ENCODE data around the gene PIGB.
"Not testable (repeated sequence)": the region's sequence is repeated elsewhere in the genome, so short reads cannot be mapped to it uniquely, and the experiment has no call there.

Gene PIGB

DNA sequence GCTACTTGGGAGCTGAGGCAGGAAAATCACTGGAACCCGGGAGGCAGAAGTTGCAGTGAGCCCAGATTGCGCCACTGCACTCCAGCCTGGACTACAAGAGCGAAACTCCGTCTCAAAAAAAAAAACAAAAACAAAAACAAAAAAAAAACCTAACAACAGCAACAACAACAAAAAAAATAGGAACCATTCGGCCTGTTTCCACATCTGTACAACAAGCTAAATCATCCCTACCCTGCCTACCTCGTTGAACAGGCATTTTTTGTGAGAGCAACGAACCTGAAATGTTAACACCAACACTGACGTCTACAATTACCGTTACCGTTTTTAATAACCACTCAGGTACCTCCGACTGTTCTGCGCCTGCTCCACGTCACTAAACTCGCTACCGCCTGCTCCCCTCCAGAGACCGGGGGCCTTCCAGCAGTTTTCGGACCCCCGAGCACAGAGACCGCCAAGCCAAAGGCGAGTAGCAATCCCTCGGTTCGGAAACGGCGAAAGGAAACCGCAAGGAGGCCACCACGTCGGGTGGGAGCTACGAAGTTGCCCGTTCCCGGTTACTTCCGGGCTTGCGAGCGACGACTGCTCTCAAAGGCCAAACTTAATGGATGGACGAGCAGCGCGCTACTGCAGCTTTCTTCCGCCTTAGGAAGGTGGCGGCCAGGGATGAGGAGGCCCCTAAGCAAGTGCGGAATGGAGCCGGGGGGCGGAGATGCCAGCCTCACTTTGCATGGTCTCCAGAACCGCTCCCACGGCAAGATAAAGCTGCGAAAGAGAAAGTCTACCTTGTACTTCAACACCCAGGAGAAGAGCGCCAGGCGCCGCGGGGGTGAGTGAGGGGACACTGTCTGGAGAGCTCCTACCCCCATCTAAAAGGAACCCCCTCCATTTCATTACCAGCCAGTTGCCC lies at the start of gene PIGB, which contains the start of gene PIGBOS1:
PIGB (plus strand) TSS at position 635 of the 907 bp plus-strand sequence; CDS start at position 664, 29 bp downstream.
PIGBOS1 (minus strand) TSS at position 536 of the 907 bp plus-strand sequence. CDS start 1,331 bp downstream, outside the sequence.
- peak; percentile 30 for DNase-seq (ENCODE audit: low read depth, low spot score)
- TF ChIP-seq EZH2 (IDR thresholded peaks at IDR 0.05) (no peak), POLR2AphosphoS5 (IDR thresholded peaks at IDR 0.05; ENCODE audit: borderline replicate concordance, low read depth, low read length) (peak; percentile 85), FOXP2 (optimal IDR thresholded peaks at IDR 0.05; ENCODE audit: control extremely low read depth, extremely low read length, insufficient read depth) (peak; percentile 9)
- Histone ChIP-seq H3K4me3 (peak within 1 kb of the TSS; percentile 98), H3K27ac (peak within 1 kb of the TSS; percentile 86), H3K36me3 (ENCODE audit: insufficient read depth, low read length) (no peaks in the 10 kb centered on the region), H3K9ac (ENCODE audit: insufficient read length) (peak within 1 kb of the TSS; percentile 97), H3K9me3 (ENCODE audit: low read depth, low read length) (no peaks in the 10 kb centered on the region)

DNA sequence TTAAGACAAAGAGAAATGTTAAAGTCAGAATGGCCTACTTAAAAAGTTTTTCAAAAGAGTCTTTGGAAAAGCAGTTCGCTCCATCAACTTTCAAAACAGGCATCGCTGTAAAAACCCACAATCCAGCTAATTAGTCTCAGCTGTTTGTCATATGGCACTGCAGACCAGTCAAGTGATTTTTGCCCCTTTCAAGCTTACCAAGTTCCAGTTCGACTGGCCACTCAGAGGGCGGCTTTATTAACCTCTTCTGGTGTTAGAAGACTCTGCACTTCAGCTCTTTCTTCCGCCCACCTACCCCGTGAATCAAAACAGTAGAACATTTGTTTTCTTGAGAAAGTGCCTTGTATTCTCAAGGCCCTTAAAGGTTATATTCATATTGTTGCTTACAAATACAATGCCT lies 48.7 kb upstream of the PIGB start:
- Histone ChIP-seq H3K9me3 (ENCODE audit: low read depth, low read length) (no peaks in the 10 kb centered on the region), H3K4me3 (no peak overlapping the region), H3K36me3 (ENCODE audit: insufficient read depth, low read length) (no peaks in the 10 kb centered on the region), H3K9ac (ENCODE audit: insufficient read length) (no peak overlapping the region), H3K27ac (no peak overlapping the region)
- no peak for DNase-seq (ENCODE audit: low read depth, low spot score)
- TF ChIP-seq EZH2 (IDR thresholded peaks at IDR 0.05), result no peak

DNA sequence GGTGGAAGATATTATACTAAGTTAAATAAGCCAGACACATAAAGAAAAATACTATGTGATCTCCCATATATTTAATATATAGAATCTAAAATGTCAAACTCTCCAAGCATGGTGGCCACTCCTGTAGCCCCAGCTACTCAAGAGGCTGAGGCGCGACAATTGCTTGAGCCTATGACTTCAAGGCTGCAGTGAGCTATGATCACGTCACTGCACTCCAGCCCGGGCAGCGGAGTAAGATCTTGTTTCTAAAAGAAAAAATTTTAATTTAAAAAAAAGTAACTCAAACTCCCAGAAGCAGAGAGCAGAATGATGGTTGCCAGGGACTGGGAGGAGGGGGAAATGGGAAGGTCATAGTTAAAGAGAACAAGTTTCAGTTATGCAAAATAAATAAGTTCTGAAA lies 42.7 kb upstream of the PIGB start:
- Histone ChIP-seq H3K9ac (ENCODE audit: insufficient read length) (no peak overlapping the region), H3K27ac (no peak overlapping the region), H3K4me3 (no peak overlapping the region)

GRCh38 chr15:55277116-55277564 lies 41.9 kb upstream of the PIGB start:
- H3K9ac ChIP-seq (ENCODE audit: insufficient read length), result no peak overlapping the region
- DNase-seq (ENCODE audit: low read depth, low spot score), result no peak

More for the DNA sequence above, 42.7 kb upstream of the PIGB start:
- Histone ChIP-seq H3K9me3 (ENCODE audit: low read depth, low read length) (no peaks in the 10 kb centered on the region), H3K36me3 (ENCODE audit: insufficient read depth, low read length) (no peaks in the 10 kb centered on the region)
- TF ChIP-seq FOXP2 (optimal IDR thresholded peaks at IDR 0.05; ENCODE audit: control extremely low read depth, extremely low read length, insufficient read depth) (no peak), EZH2 (IDR thresholded peaks at IDR 0.05) (no peak), POLR2AphosphoS5 (IDR thresholded peaks at IDR 0.05; ENCODE audit: borderline replicate concordance, low read depth, low read length) (no peak)
- no peak for DNase-seq (ENCODE audit: low read depth, low spot score)

GRCh38 chr15:55277715-55278114 lies 41.3 kb upstream of the PIGB start:
- TF ChIP-seq EZH2 (IDR thresholded peaks at IDR 0.05), result no peak
- no peak for TF ChIP-seq FOXP2 (optimal IDR thresholded peaks at IDR 0.05; ENCODE audit: control extremely low read depth, extremely low read length, insufficient read depth)
- no peak for TF ChIP-seq POLR2AphosphoS5 (IDR thresholded peaks at IDR 0.05; ENCODE audit: borderline replicate concordance, low read depth, low read length)
- H3K36me3 ChIP-seq (ENCODE audit: insufficient read depth, low read length), result no peaks in the 10 kb centered on the region
- H3K9me3 ChIP-seq (ENCODE audit: low read depth, low read length), result no peaks in the 10 kb centered on the region
- H3K9ac ChIP-seq (ENCODE audit: insufficient read length), result no peak overlapping the region
- no peak for DNase-seq (ENCODE audit: low read depth, low spot score)
- no peak overlapping the region for H3K4me3 ChIP-seq
- H3K27ac ChIP-seq, result no peak overlapping the region

More at GRCh38 chr15:55277116-55277564, 41.9 kb upstream of the PIGB start:
- Histone ChIP-seq H3K27ac (no peak overlapping the region), H3K4me3 (no peak overlapping the region), H3K9me3 (ENCODE audit: low read depth, low read length) (no peaks in the 10 kb centered on the region), H3K36me3 (ENCODE audit: insufficient read depth, low read length) (no peaks in the 10 kb centered on the region)
- TF ChIP-seq POLR2AphosphoS5 (IDR thresholded peaks at IDR 0.05; ENCODE audit: borderline replicate concordance, low read depth, low read length), result no peak

DNA sequence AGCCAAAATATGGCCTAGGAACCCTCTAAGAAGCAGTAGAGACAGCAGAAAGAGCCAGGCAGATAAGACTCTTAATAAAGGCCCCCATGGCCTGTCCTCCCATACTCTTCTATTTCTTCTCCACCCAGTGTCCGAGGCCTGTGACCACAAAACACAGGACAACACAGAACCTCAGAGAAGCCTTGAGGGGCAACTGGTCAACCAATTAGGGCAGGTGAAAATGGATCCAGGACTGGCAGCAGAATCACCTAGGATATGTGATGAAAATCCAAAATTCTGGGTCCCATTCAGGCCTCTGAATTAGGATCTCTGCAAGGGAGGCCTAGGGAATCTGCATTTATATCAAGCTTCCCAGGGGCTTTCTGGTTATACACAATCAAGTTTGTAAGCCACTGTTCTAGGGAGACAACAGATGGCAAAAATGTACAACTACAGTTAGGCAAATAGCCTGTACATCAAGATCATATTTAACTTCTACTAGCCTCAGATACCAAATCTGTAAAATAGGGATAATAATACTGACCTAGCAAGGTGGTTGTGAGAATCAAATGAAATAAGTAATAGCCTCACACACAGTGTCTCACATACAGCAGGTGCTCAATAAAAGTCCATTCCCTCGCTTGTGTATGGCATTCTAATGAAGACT lies 39.8 kb upstream of the PIGB start:
- H3K9ac ChIP-seq (ENCODE audit: insufficient read length), result no peak overlapping the region
- no peaks in the 10 kb centered on the region for H3K9me3 ChIP-seq (ENCODE audit: low read depth, low read length)
- H3K27ac ChIP-seq, result no peak overlapping the region
- DNase-seq (ENCODE audit: low read depth, low spot score), result no peak
- H3K4me3 ChIP-seq, result no peak overlapping the region
- TF ChIP-seq FOXP2 (optimal IDR thresholded peaks at IDR 0.05; ENCODE audit: control extremely low read depth, extremely low read length, insufficient read depth) (no peak), EZH2 (IDR thresholded peaks at IDR 0.05) (no peak), POLR2AphosphoS5 (IDR thresholded peaks at IDR 0.05; ENCODE audit: borderline replicate concordance, low read depth, low read length) (no peak)
- no peaks in the 10 kb centered on the region for H3K36me3 ChIP-seq (ENCODE audit: insufficient read depth, low read length)

DNA sequence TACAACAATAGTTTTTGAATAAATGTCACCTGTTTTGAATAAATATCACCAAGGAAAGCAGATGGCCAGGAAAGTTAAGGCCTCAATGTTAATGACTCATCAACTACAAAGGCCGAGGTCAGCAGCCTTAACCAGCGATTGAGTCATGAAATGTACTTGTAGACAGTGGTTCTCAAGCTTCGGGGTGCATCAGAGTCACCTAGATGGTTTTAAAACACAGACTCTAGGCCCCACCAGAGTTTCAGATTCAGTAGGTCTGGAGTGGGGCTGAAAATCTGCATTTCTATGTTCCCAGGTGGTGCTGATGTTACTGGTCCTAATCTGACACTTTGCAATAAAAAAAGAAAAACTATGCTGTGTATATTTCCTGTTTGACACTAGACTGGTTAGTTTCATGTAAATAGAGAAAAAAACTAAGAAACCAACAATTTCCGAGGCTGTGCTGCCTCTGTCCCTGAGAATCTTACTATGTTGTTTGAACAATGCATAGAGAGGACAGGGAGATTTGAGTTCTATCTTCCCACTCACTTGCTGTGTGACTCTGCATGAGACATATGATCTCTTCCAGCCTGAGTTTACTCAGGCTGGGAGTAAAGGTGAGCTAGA lies 39.2 kb upstream of the PIGB start:
- H3K4me3 ChIP-seq, result no peak overlapping the region
- H3K27ac ChIP-seq, result no peak overlapping the region
- H3K36me3 ChIP-seq (ENCODE audit: insufficient read depth, low read length), result no peaks in the 10 kb centered on the region
- H3K9ac ChIP-seq (ENCODE audit: insufficient read length), result no peak overlapping the region
- TF ChIP-seq POLR2AphosphoS5 (IDR thresholded peaks at IDR 0.05; ENCODE audit: borderline replicate concordance, low read depth, low read length), result no peak
- no peak for TF ChIP-seq FOXP2 (optimal IDR thresholded peaks at IDR 0.05; ENCODE audit: control extremely low read depth, extremely low read length, insufficient read depth)
- TF ChIP-seq EZH2 (IDR thresholded peaks at IDR 0.05), result no peak
- no peak for DNase-seq (ENCODE audit: low read depth, low spot score)
- no peaks in the 10 kb centered on the region for H3K9me3 ChIP-seq (ENCODE audit: low read depth, low read length)

GRCh38 chr15:55280589-55280988 lies 38.4 kb upstream of the PIGB start:
- not testable (repeated sequence) for H3K9me3 ChIP-seq (ENCODE audit: low read depth, low read length); H3K9ac ChIP-seq (ENCODE audit: insufficient read length); H3K4me3 ChIP-seq; H3K27ac ChIP-seq; DNase-seq (ENCODE audit: low read depth, low spot score); H3K36me3 ChIP-seq (ENCODE audit: insufficient read depth, low read length)

Data from SK-N-MC (cell line).